ENCODE measurements around the gene ACAA2.

ACAA2 gene

DNA sequence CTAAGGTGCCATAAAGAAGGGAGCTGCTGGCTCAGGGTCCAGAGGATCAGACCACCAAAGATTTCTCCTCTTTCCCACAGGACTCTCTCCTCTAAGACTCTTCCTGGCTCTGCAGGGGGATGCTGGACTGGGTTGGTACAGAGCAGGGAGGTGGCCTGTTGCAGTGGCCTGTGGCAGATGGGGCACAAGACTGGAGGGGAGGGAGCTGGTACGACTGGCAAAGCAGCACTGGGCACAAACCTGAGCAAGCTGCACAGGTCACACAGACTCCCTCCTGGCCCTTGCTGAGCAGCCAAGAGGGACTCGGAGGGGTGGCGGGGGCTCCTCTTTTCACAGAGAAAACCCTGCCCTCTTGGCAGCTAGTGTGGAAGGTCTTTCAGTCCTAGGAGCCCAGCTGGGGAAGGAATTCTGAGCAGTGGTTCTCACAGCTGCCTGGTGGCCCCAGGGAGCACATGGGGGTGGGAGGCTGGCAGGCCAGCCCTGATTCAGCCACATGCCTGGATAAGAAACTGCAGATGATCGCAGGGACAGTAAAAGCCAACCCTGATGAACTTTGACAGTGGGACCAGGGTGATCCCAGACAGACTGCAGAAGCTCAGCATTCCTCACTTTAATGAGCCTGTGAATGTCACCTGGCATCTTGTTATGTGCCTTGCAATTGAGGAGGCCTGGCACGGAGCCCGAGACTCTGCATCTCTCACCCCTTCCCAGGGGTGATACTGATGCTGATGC is 32.5 kb upstream of the ACAA2 start:
- no peak for DNase-seq
- TF ChIP-seq EZH2 (IDR thresholded peaks at IDR 0.05; ENCODE audit: borderline replicate concordance, low read depth, low read length, severe bottlenecking): no peak
- TF ChIP-seq, protein P1, sequence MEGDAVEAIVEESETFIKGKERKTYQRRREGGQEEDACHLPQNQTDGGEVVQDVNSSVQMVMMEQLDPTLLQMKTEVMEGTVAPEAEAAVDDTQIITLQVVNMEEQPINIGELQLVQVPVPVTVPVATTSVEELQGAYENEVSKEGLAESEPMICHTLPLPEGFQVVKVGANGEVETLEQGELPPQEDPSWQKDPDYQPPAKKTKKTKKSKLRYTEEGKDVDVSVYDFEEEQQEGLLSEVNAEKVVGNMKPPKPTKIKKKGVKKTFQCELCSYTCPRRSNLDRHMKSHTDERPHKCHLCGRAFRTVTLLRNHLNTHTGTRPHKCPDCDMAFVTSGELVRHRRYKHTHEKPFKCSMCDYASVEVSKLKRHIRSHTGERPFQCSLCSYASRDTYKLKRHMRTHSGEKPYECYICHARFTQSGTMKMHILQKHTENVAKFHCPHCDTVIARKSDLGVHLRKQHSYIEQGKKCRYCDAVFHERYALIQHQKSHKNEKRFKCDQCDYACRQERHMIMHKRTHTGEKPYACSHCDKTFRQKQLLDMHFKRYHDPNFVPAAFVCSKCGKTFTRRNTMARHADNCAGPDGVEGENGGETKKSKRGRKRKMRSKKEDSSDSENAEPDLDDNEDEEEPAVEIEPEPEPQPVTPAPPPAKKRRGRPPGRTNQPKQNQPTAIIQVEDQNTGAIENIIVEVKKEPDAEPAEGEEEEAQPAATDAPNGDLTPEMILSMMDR (IDR thresholded peaks at IDR 0.05; ENCODE audit: borderline replicate concordance, extremely low read depth, low read length, poor library complexity, severe bottlenecking): no peak
- H3K4me3 ChIP-seq (ENCODE audit: low read depth in 1 of 2, low read length in 2 of 2): no peak overlapping the region
- no peak overlapping the region for H3K9ac ChIP-seq (ENCODE audit: low read depth, low read length)
- ATAC-seq (ENCODE audit: insufficient read depth, low read depth): no peak
- H3K27ac ChIP-seq (ENCODE audit: low read length): no peak overlapping the region
- no peaks in the 10 kb centered on the region for H3K4me1 ChIP-seq (ENCODE audit: insufficient read depth, low read length)
- no peaks in the 10 kb centered on the region for H3K9me3 ChIP-seq (ENCODE audit: insufficient read depth, low read length, severe bottlenecking)
- H4K20me1 ChIP-seq (ENCODE audit: insufficient read depth, low read length): peaks cover 6% of the 10 kb centered on the region
- no peak overlapping the region for H3K4me2 ChIP-seq (ENCODE audit: insufficient read depth, low read length)
- H2AFZ ChIP-seq (ENCODE audit: low read depth, low read length): no peak overlapping the region
- H3K36me3 ChIP-seq (ENCODE audit: insufficient read depth, low read length): no peaks in the 10 kb centered on the region
- H3K79me2 ChIP-seq (ENCODE audit: insufficient read depth, low read length): no peaks in the 10 kb centered on the region
- H3K27me3 ChIP-seq (ENCODE audit: insufficient read depth, low read length, poor library complexity): peaks cover 24% of the 10 kb centered on the region

DNA sequence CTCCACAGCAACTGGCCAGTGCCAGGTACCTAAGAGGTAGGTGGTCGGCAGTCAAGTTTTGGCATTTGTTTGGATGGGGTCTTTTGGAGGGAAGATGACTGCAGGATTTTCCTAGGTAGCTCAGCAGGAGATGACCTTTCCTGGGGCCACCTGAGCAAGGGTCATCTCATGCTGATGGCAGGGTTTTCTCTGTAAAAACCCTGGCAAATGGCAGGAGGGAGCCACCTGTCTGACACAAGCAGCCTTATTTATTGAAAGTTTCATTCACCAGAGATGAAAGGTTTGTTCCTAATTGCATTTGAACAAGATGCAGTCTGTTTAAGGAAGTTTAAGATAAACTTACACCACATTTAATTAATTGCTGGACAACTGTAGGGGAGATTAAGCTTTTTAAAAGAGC is 31.6 kb upstream of the ACAA2 start:
- Histone ChIP-seq H2AFZ (ENCODE audit: low read depth, low read length) (no peak overlapping the region), H3K4me2 (ENCODE audit: insufficient read depth, low read length) (no peak overlapping the region), H3K79me2 (ENCODE audit: insufficient read depth, low read length) (no peaks in the 10 kb centered on the region), H3K4me1 (ENCODE audit: insufficient read depth, low read length) (no peaks in the 10 kb centered on the region), H3K9ac (ENCODE audit: low read depth, low read length) (no peak overlapping the region), H3K9me3 (ENCODE audit: insufficient read depth, low read length, severe bottlenecking) (no peaks in the 10 kb centered on the region), H3K36me3 (ENCODE audit: insufficient read depth, low read length) (no peaks in the 10 kb centered on the region), H3K4me3 (ENCODE audit: low read depth in 1 of 2, low read length in 2 of 2) (no peak overlapping the region), H4K20me1 (ENCODE audit: insufficient read depth, low read length) (peaks cover 6% of the 10 kb centered on the region), H3K27me3 (ENCODE audit: insufficient read depth, low read length, poor library complexity) (peaks cover 21% of the 10 kb centered on the region), H3K27ac (ENCODE audit: low read length) (no peak overlapping the region)
- no peak for ATAC-seq (ENCODE audit: insufficient read depth, low read depth)
- DNase-seq: no peak
- TF ChIP-seq, protein P1 (IDR thresholded peaks at IDR 0.05; ENCODE audit: borderline replicate concordance, extremely low read depth, low read length, poor library complexity, severe bottlenecking): no peak

DNA sequence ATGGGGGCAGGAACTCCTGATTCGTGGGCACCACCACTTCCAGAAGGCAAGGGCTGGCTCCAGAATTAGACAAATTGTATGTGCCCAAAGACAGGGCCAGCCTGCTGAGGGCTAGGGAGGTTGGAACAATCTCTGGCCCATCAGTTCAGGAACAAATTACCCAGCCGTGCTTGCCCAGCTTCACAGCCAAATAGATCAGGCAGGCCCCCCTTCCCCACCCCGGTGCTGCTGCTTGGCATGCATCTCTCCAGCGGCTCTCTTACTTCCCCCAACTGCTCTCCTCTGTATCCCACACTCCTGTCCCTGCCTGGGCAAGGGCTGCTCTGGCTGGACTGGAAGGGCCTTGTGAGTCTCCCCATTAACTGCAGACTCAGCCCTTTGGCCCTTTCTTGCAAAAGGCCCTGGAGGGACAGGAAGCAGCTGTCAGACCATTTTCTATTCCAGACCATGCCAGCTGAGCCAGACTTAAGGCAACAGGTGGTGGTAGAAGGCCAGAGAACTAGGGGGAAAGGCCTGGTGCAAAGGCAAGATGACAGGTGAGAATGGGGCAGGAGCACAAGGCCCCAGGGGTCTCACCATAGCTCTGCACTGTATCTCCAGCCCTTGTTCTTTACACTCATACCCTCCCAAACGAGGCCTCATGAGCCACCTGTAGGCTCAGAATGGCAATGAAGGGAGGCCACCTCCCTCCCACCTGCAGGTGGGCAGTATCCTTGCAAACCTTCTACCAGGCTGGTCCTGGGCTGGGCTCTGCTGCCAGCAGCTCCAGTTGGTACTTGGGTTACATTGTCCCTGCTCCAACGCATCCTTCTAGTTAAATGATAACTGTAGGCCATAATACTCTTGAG is 30.7 kb upstream of the ACAA2 start:
- no peak for TF ChIP-seq EZH2 (IDR thresholded peaks at IDR 0.05; ENCODE audit: borderline replicate concordance, low read depth, low read length, severe bottlenecking)
- TF ChIP-seq, protein P1 (IDR thresholded peaks at IDR 0.05; ENCODE audit: borderline replicate concordance, extremely low read depth, low read length, poor library complexity, severe bottlenecking): no peak
- ATAC-seq (ENCODE audit: insufficient read depth, low read depth) (no peak), DNase-seq (no peak)
- Histone ChIP-seq H3K9me3 (ENCODE audit: insufficient read depth, low read length, severe bottlenecking) (no peaks in the 10 kb centered on the region), H3K4me1 (ENCODE audit: insufficient read depth, low read length) (no peaks in the 10 kb centered on the region), H2AFZ (ENCODE audit: low read depth, low read length) (no peak overlapping the region), H3K4me2 (ENCODE audit: insufficient read depth, low read length) (no peak overlapping the region), H3K79me2 (ENCODE audit: insufficient read depth, low read length) (no peaks in the 10 kb centered on the region), H3K27ac (ENCODE audit: low read length) (no peak overlapping the region), H3K27me3 (ENCODE audit: insufficient read depth, low read length, poor library complexity) (peaks cover 12% of the 10 kb centered on the region), H4K20me1 (ENCODE audit: insufficient read depth, low read length) (peaks cover 6% of the 10 kb centered on the region), H3K36me3 (ENCODE audit: insufficient read depth, low read length) (no peaks in the 10 kb centered on the region), H3K9ac (ENCODE audit: low read depth, low read length) (no peak overlapping the region), H3K4me3 (ENCODE audit: low read depth in 1 of 2, low read length in 2 of 2) (no peak overlapping the region)
